GM19043 (cell line): ENCODE measurements around the gene TTC28.

Source experiments
- ATAC-seq: cut with Tn5 transposase; IDR thresholded peaks from one replicate; pipeline ENCODE4 v1.9.1; 2021; ENCODE audit warnings: low read depth; ENCODE audit not compliant: unreplicated experiment

The TTC28 gene

DNA sequence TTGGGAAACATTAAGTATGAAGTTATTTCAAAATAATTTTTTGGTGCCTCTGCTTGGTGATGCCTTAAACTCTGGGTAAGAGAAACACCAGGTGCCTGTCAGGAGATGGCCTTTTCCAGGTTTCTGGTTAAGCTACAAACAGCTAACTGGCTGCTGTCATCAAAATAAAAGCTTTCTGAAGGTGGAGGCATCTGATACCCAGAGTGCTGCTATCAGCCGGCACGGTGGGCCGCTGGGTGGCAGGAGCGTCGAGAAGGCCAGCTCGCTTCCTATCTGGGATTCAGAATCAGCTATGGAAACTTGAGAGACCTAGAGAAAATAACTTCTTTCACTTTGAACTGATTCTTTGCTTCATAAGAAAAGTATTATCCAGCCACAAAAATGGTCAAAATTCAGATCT lies 679.8 kb downstream of the TTC28 start:
- no peak for ATAC-seq

DNA sequence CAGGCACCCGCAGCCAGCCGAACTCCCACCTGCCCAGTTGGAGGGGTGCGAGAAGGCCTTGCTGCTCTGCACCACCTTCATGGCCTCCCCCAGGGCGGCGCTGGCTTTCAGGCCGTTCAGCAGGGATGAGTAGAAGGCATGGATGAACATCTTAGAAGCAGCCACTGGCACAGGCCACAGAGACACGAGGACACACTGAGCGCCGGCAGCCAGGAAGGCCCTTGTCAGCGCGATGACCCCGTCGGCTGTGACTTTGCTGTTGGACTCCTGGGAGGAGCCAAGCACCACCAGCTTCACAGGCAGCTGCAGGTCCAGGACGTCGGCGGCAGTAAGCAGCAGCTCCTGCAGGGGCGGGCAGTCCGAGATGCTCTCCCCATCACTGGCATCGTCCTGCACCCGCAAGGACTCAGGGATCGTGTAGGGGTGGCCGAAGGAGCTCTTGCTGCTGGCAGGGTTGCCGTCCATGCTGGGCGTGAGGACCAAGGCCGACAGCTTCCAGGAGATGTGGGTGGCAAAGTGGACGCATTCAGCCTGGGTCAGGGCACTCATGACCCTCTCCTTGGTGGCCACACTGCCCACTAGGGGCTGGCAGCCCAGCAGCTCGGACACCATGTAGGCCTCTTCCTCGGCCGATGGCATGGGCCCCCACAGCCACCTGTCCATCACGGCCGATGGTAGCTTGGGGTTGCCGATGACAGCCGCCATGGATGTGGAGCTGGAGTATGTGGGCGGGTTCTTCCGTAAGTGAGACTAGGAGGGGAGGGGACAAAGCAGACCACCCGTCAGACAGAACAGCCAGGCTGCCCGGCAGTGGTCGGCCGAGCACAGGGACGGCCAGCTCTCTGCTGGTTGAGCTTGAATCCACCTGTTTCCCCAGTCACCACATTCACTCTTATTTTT lies 680.9 kb downstream of the TTC28 start:
- no peak for ATAC-seq

DNA sequence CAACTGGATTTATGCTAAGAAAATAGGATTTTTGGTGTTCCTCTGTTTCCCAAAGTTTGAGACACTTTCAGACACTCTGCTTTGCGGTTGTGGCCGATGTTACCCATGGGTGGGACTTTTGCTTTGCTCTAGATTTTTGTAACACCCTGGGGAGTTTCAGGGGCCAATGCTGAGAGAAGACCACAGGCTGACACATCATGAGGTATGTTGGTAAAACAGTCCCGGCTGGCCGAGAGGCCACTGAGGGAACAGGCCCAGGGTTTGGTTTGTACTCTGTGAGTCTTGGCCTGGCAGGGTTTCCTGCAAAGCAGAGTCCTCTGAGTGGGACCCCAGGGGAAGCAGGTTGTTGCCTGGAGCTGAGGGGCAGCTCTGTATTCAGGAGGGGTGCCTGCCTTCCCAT lies 682.1 kb downstream of the TTC28 start:
- no peak for ATAC-seq

DNA sequence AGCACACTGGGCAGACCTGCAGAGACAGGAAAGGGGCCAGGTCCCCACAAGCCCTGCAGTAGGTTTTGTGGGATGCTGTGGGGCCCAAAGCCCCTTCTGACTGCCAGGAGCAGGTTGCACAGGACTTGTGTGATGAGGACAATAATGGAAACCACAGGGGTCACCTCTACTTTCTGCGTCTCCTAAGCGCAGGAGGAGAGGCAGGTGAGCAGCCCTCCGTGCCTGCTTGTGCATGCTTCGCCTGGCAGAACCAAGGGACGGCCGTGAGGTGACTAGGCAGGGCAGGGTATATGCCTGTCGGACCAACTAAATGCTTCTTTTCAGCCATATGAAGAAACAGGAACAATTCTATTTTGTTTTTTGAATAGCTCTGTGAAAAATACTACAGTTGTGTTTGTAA lies 682.7 kb downstream of the TTC28 start:
- ATAC-seq, result no peak

DNA sequence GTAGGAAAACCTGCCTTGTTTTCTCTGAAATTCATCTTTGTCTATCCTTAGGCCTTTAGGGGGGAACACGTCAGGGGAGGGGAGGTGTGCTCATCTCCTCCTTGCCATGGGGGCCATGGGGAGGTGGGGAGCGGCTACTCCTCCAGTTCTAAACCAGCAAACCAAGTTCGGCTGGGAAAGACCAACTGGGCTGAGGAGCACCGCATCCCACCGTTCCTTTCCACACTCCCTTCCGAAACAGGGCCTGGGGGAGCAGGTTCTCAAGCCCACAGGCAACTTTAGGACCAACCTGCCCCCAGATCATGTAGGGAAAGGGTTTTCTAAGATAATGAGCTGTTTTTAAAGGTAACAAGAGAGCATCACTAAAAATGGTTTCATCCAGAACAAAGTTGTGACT lies 683.1 kb downstream of the TTC28 start:
- no peak for ATAC-seq

DNA sequence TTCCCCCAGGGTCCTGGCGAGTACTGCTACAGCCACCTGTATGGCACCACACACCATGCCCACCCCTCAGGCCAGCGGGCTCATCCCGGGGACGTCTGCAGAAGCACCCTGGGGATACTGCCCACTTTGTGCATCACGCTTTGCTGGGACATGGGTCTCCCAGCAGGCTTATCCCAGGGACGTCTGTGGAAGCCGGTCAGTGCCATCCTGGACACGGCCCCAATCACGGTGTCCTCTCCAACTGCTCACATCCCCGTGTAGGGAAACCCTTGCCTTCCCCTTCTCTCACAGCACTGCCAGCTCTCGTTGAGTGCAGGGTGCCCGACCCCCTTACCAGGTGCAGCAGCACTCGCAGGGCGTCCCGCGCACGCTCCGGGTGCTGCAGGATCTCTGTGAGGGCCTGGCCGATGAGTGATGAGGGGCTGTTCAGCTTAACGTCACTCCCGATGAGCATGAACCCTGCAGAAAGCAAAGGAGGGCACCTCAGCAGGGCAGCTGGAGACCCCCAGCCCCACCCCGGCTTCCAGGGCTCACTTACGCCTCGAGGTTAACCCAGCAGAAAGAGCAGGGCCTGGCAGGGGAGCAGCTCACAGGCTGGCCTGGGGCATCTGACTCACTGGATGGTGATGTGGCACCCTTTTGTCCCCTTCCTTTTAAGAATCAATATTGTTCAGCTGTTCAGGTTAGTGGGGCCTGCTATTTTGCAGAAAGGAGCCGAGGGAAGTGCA lies 683.7 kb downstream of the TTC28 start:
- no peak for ATAC-seq

DNA sequence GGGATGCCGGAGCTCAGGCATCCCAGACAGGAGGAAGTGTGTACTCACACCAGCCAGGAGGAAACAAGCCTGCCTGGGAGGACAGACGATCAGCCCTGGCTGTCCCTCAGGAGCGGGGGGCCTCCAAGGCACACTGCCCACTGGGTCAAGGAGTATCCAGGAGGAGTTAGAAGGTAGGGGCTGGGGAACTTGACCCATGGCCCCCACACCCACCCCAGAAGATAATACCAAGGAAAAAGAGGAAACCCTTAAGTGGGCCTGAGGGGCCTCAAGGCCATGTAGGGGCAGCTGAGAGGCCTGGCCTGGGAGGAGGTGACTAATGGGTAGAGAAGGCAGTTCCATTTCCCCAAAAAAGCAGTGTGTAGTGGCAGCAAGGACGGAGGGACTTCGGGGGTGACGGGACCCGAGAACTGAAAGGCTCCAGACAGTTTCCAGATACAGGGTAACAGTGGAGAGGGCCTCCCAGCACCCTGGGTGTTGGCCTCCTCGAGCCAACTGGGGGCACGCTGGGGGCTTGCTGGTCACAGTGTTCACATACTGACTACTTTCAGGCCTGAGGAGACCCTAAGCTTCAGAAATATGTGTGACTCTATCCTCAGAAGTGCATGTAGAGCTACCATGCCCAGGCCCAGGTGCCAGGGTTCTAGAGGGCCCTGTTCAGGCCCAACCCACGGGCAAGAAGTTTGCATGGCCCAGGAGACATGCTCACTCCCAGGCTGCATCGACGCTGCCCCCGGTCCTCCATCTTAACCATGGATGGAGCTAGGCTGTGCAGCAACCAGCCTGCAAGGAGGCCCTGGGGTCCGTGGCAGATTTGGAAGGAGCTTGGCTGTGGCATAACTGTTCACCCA lies 684.9 kb downstream of the TTC28 start:
- no peak for ATAC-seq

DNA sequence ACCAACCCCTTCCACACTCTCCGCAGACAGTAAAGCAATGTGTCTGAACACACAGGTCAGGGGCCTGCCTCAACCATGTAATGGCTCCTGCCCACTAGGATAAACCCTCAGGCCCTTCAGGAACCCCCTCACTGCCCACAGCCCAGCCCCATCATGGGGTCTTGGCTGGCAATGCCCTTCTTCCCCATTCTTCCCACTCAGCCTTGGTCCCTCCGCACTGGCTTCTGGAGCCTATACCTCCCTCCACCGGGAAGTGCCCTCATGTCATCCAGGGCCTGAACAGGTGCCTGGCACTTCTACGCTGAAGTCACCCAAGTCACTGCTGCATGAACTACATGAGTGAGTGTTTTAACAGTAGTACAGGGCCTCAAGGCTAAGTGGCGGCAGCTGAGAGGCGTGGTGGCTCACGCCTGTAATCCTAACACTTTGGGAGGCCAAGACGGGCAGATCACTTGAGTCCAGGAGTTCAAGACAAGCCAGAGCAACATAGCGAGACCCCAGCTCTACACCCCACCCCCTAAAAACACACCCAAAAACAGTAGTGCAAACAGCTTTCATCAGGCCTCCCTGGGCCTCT lies 685.8 kb downstream of the TTC28 start:
- no peak for ATAC-seq

DNA sequence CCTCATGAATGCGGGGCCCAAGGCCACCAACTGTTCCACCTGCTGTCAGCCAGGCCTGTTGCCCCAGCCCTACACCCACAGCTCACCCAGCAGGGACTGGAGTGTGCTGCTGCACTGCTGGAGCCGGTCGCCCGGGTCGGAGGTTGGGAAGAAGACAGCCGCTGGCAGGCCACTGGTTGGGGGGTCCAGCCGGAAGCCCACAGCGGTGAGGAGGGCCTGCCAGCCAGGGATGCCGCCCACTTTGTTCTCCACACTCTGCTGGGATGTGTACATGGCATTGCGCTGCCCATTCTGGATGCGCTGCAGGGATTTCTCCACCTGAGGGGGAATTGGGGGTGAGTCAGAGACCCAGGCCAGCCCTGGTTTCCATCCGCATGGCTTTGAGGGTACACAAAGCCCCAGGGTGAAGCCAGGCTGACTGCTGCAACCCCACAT lies 686.4 kb downstream of the TTC28 start:
- no peak for ATAC-seq

DNA sequence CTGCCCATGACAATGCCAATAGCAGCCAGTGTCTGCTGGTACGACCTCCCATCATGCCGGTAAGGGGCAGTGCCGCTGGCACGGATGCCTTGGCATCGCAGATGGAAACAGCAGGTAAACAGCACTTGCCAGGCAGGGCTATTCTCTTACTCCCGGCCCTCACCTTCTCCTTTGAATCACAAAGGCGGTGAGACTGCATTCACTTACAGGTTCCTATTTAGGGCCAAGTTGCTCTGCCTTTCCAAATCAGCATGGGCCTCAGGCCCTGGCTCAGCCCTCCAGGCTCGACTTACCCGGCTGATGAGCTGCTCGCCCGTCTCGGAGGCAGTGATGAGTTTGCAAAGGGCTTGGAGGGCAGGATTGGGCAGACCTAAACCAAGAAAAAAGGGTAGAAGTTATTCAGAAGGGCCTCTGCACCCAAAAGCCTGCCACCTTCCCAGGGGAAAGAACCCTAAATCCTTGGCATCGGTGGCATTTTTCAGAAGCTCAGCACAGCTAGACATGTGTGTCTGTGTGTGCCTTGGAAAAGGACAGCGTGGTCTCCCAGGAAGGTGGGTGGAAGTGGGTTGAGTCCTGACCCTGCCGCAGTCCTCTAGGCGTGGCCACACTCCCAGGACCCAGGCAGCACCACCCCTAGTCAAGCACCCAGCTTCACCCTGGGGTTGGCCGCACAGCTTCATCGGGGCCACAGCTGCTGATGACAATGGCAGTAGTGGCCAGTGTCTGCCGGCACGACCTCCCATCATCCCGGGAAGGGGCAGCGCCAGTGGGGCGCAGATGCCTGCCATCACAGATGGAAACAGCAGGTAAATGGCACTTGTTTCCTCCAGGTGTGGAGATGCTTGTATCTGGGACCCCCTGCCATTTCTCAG lies 687.1 kb downstream of the TTC28 start:
- ATAC-seq, result no peak

DNA sequence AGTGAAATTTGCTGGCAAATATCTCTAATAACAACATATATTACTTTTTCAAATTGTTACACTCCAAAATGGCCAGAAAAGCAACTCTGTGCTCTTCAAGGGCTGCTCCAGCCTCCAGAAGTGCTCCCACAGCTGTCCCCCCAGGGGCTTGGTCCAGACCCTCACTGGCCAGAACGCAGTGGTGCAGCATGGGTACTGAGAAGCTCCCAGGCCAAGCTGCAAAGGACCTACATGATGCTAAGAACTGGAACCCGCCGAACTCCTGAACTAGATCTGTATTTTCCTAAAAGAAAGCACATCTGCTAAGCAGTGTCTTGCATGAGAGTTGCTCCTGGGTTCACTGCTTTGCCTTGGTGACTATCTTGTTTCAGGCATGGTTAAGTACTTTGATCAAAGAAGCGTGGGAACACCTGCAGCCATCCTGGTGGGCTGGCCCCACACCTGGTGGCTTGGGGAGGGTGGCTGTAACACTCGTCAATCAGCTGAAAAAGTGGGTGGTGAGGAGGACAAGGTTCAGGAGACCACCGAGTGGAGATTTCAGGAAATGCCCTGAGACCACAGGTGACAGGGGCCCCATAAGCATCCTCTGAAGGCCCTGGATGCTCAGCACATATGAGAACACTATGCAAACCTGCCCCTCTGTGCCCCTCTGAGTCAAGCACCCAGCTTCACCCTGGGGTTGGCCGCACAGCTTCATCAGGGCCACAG lies 687.9 kb downstream of the TTC28 start:
- no peak for ATAC-seq

DNA sequence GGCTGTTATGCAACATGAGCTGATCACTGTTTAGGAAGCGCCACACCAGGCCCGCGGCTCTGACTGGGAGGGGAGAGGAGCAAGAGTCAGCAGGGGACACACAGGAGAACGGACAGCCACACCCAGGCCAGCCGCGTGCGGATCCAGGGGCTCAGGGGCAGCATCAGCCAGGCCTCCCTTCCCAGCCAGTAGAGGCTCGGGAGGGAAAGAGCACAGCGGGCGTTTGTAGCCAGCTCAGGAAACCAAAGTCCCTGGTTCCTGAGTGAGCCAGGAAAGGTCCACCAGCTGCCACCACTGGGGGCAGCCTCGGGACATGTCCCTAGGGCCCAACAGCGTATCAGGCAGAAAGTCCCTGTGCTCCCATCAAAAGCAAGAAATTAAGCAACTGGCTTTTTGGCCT lies 688.8 kb downstream of the TTC28 start:
- ATAC-seq, result no peak

DNA sequence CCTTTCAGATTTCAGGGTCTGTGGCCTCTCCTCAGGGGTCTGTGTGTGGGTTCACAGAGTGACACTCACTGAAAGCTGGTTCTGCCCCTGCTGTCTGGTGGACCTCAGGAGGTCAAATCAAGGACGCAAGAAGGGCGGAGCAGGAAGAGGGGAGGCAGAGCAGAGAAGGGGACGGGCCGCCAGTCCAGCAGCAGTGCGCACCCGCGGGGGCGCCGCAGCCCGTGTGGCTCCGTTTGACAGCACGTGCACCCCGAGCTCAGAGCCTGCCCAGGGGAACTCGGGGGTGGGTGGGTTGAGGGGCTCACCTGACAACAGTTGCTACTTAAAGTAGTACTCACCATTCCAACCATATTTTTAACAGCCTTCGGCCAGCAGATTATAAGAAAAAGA lies 689.2 kb downstream of the TTC28 start:
- ATAC-seq, result no peak

DNA sequence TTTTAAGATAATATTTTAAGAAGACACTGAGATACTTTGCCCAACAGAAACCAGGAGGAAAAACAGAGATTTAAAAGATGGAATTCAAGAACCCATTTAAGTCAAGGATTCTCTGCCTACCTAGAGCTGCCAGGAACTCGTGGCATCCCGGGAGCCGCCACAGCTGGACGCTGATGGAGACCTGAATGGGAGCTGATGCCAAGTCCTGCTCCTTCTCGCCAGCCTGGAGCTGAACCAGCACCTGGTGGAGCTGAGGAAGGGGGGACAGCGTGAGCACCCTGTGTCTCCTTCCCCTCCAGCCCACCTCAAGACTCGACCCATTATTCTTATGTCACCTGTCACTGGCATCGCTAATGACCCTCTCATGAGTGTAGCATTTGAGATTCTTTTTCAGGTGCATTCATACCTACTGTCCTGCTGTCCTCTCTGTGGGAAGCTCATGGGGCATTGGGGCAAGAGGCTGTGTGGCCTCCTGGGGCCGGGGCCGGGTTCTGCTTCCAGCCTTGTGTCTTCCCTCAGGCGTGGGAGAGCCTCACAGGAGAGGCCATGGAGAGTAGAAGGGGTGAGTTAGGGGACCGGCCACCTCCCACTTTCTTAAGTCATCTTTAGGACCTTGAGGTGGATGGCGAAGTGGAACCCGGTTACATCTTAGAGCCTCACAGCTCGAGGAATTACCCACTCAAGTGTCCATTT lies 689.7 kb downstream of the TTC28 start:
- no peak for ATAC-seq

DNA sequence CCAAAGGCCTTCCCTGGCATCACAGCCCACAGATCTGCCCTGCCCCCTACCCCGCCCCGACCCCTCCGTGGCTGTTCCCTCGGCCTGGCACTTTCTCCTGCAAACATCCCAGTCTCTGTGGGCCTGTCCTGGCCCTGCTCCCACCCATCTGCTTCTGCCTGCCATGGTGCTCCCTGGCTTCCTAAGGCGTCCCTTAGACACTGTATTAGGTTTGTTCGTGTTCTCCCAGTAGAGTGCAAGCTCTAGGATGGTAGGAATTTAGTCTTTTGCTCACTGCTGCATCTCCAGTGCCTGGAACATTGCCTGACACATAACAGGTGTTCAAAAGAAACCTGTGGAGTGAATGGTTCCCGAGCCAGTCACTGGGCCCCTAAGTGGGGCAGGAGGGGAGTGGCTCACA lies 690.9 kb downstream of the TTC28 start:
- ATAC-seq, result no peak

DNA sequence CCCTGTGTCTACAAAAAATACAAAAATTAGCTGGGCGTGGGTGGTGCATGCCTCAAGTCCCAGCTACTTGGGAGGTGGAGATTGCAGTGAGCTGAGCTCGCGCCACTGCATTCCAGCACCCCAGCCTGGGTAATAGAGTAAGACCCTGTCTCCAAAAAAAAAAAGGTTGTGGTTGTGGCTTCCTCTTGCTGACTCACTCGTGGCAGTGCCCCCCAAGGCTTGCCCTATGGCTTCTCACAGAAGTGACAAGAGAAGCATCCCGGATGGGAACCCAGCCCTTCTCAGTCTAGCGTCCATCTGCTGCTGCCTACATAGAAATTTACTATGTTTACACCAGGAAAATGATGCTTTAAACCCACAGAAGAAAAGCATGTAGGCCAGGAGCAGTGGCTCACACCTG lies 692.1 kb downstream of the TTC28 start:
- no peak for ATAC-seq

DNA sequence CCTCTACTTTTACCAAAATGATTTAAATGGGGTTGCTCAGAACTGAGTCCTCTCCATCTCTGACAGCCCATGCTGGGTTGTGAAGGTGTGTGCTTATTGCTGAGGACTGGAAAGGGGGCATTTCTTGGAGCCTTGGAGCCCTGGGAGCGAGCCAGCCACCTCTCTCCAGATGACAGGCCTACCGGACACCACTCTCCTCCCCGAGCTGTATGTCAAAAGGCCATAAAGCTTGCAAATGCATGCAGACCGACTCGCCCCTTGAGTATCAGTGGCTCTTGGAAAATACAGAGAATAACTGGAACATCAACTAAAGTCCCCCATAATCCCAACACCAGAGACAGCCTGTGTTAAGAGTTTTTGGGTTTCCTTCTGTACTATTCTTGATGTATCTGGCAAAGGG lies 692.7 kb downstream of the TTC28 start:
- ATAC-seq, result no peak

DNA sequence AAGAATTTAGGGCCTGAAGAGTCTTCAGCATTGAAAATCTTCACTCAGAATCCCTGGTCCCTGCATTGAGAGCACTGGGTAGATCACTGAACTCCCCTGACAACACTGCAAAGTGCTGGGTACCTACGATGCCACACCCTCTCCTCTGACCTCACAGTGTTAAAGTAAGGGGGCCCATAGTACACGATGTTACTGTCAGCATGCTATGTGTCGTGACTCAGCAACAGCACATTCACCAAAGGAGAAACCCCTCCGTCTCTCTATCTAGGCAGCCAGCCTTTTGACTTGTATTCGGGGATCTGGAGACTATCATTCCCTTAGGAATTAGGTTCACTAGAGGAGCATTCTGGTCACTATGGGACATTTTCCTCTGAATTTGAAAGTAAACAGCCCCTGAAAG lies 693.2 kb downstream of the TTC28 start:
- no peak for ATAC-seq
